GF-D8 (cell line): Measurements from ENCODE around the gene A4GALT.
"Not testable (repeated sequence)": the region's sequence is repeated elsewhere in the genome, so short reads cannot be mapped to it uniquely, and the experiment has no call there.

ENCODE experiments used
- DNase-seq: peaks from one replicate; lab custom pipeline; 2025; lab: John Stamatoyannopoulos, UW

Gene A4GALT

GRCh38 chr22:42682113-42682851 lies 38.4 kb downstream of the A4GALT start:
- no peak for DNase-seq

- no peak for DNase-seq
These were observed 40.0 kb downstream of the A4GALT start for GRCh38 chr22:42680648-42681047.

- no peak for DNase-seq
These were observed 41.0 kb downstream of the A4GALT start for GRCh38 chr22:42679691-42680090.

DNA sequence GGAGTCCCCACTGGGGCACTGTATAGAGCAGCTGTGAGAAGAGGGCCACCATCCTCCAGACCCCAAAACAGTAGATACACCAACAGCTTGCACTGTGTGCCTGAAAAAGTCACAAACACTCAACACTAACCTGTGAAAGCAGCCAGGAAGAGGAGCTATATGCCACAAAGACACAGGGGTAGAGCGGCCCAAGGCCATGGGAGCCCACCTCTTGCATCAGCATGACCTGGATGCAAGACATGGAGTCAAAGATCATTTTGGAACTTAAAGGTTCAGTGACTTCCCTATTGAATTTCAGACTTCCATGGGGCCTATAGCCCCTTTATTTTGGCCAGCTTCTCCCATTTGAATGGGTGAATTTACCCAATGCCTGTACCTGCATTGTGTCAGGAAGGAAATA lies 41.8 kb downstream of the A4GALT start:
- DNase-seq = no peak

DNA sequence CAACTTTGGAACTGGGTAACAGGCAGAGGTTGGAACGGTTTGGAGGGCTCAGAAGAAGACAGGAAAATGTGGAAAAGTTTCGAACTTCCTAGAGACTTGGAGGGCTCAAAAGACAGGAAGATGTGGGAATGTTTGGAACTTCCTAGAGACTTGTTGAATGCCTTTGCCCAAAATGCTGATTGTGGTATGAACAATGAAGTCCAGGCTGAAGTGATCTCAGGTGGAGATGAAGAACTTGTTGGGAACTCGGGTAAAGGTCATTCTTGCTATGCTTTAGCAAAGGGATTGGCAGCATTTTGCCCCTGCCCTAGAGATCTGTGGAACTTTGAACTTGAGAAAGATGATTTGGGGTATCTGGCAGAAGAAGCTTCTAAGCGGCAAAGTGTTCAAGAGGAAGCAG lies 42.7 kb downstream of the A4GALT start:
- not testable (repeated sequence) for DNase-seq

- DNase-seq = no peak
These were observed 44.5 kb downstream of the A4GALT start for GRCh38 chr22:42676059-42676607.

DNA sequence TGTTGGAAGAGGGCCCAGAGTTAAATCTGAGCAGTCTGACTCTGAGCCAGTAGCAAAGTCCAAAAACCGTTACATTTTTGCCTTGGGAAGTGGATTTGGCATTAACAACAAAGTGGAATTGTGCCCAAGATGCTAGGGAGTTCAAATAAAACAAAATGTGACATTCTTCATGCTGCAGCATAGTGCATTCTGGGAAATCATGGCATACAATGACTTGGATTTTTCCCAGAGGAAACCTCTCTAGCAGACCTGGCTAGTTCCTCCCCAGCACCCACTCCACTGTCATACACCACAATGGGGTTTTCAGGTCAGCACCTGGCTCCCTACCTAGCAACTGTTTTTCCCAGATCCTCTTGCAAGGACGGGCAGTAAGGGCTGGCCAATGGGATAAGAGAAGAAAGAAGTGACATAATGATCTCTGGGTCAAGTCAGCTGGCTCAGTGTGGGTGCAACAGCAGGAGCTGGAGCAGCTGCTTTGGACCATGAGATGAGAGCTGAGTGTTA lies 46.7 kb downstream of the A4GALT start:
- no peak for DNase-seq

- not testable (repeated sequence) for DNase-seq
These were observed 47.6 kb downstream of the A4GALT start for GRCh38 chr22:42673071-42673470.

DNA sequence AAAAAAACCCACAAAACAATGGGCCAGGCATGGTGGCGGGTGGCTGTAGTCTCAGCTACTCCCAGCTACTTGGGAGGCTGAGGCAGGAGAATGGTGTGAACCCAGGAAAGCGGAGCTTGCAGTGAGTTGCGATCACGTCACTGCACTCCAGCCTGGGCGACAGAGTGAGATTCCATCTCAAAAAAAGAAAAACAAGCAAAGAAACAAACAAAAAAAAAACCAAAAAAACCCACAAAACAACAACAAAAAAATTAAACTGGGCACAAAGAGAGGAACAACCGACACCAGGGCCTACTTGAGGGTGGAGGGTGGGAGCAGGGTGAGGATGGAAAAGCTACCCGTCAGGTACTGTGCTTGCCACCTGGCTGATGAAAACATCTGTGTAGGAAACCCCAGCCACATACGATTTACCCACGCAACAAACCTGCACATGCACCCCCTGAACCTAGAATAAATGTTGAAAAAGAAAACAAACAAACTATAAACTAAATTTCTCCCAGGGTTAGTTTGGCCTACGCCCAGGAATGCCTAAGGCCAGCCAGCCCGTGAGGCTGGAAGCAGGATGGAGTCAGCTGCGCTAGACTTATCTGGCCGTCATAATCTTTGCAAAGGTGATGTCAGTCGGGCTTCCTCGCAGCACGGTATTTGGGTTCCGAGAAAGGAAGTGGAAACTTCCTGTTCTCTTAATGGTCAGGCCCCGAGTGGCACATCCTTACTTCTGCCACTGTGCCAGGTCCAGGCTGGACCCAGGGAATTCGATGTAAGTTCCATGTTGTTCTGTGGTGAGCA lies 49.6 kb downstream of the A4GALT start:
- peak; percentile 6 for DNase-seq

- DNase-seq = no peak
These were observed 50.6 kb downstream of the A4GALT start for GRCh38 chr22:42670046-42670445.

- DNase-seq = not testable (repeated sequence)
These were observed 54.3 kb downstream of the A4GALT start for GRCh38 chr22:42666393-42666792.

GRCh38 chr22:42664976-42665831 lies 55.5 kb downstream of the A4GALT start:
- no peak for DNase-seq

GRCh38 chr22:42661985-42662831 lies 58.5 kb downstream of the A4GALT start:
- no peak for DNase-seq

- DNase-seq = no peak
These were observed 64.1 kb downstream of the A4GALT start for GRCh38 chr22:42656578-42656977.

- DNase-seq = no peak
These were observed 65.0 kb downstream of the A4GALT start for GRCh38 chr22:42655693-42656092.

DNA sequence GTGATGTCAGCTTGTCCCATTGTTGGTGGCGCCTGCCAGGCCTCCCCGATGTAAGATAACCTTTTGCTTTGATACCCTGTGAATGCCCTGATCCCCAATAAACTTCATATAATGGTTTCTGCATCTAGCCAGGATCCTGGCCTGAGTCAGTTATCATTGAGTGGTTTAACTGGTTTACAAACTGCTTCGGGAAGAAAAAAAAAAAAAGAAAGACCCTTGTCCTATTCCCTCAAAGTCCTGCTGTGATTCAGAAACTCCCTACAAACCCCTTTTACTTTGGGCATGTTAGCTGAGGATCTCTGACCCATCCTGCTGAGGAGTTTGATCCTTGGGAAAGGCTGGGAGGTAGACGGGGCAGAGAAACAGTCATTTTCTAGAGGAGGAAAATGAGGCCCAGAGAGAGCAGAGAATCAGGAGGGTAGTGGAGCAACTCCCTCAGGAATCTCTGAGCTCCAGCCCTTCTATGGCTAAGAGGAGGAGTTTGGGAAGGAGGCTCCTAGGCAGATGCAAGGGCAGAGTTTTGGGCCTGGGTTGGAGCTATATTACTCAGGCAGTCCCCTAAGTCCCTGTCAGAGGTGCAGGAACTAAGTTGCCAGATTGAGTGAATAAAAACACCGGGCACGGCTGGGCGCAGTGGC lies 66.1 kb downstream of the A4GALT start:
- no peak for DNase-seq

GRCh38 chr22:42653999-42654398 lies 66.7 kb downstream of the A4GALT start:
- no peak for DNase-seq

- DNase-seq = no peak
These were observed 69.5 kb downstream of the A4GALT start for GRCh38 chr22:42651134-42651533.

DNA sequence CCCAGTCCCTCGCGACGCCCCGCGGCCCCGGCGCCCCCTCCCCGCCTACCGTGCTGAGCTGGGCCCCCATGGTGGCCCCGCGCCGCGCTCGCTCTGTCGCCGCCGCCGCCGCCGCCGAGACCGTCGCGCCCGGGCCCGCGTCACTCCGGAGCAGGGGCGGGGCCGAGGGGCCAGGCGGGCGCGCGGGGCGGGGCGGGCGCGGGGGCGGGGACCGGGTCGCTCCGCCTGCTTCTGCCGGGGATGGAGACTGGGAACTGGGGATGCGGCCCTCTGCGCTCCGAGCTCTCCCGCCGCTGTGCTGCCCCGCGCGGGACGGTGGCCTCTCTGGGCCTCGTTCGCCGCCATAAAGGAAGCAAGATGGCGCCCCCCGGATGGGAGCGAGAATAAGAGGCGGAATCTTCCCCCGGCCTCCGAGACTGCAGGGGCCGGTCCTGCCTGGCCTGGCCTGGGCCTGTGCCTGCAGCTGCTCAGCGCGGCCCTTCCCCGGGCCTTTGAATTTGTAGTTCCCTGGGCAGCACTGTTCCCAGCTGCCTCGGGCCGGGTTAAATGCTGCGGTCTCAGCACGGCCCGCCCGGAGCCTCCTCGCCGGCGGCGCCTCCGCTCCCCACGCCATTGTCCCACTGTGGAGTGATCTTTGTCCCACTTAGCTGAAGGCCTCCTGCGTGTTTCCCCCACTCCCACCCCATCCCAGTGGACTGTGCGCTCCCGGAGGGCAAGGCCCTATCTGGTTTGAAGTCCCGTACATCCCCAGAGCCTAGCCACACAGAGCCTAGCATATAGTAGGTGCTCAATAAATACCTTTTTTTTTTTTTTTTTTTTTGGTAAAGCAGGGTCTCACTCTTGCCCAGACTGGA lies 71.2 kb downstream of the A4GALT start, which contains the start of gene CYB5R3:
Gene CYB5R3 (minus strand): TSS at position 147 of the 854 bp plus-strand sequence. CDS start 77 bp downstream, at position 70.
- peak; percentile 52 for DNase-seq
